NCI-H1105 (cell line): Measurements from ENCODE around the gene MATK.
"Not testable (repeated sequence)": the region's sequence is repeated elsewhere in the genome, so short reads cannot be mapped to it uniquely, and the experiment has no call there.

ENCODE experiments used
- DNase-seq: peaks from one replicate; lab custom pipeline; 2025; lab: John Stamatoyannopoulos, UW

Gene MATK

DNA sequence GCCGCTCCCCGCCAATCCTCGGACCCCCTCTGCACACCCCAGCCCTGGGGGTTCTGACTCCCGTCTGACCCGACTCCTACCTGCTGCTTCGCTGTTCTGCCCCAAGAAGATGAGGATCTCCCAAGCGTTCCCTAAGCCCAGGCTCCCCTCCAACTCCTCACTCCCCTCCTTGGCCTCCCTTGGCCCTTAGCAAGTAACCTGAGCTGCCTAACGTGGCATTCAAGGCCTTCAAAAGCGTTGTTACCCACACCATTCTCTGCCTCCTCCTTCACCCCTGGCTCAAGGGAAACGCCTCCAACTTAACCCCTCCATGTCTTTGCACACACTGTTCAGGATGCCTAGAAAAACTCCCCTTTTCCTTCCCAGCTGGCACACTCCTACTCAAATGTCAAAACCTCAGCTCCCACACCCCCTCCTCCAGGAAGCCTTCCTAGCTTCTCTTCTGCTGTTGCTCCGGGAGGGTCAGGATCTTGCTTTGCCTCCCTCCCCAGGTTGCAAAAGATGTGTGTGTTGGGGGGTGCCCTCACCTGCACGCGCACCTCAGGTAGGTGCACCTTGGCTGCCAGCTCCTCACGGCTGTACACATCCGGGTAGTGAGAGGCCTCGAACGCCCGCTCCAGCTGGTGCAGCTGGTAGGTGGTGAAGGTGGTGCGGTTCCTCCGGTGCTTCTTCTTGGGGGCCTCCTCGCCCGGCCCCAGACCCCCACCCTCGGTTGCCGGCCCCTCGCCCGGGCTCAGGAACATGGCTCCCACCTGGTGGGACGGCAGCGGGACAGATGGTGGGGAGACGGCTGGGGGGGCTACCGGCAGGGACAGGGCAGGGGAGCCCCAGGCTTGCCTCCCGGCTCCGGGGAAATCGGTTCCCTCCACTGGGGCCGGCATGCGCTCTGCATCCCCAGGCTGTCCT, 14.9 kb downstream of the MATK start:
- DNase-seq: no peak

DNA sequence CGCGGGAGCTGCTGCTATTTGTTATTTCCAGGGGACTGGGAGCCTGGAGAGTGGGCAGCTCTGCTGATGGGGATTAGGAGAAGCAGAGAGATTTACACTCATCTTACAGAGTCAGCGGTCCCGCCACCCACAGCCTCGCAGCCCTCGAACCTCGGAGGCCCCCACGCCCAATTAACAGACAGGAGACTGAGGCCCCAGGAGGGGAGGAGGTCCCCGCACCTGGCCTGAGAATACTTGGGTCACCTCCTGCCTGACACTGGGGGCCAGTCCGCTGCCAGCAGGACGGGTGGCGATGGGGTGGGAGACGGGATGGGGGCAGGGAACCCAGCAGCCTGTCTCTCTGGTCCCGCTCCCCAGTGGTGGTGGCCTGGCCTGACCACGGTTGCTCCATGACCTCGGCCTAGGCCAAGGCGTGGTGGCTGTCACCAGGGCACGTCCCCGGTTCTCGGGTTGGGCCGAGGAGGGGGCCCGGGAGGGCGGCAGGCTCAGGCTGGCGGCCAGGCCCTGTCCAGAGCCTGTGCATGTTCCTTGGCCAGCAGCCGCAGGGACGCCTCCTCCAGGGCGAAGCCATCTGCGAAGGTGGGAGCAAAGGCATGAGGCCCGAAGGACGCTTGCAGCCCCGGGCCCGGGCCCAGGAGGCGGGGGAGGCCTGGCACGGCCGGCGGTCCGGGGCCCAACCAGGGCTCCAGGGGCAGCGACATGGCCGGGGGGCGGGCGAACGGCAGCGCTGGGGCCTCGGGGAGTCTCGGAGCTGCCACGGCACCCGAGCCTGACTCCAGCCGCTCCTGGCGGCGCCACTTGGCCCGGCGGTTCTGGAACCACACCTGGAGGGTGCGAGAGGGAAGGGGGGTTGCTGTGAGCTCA, 15.8 kb downstream of the MATK start:
- no peak for DNase-seq

DNA sequence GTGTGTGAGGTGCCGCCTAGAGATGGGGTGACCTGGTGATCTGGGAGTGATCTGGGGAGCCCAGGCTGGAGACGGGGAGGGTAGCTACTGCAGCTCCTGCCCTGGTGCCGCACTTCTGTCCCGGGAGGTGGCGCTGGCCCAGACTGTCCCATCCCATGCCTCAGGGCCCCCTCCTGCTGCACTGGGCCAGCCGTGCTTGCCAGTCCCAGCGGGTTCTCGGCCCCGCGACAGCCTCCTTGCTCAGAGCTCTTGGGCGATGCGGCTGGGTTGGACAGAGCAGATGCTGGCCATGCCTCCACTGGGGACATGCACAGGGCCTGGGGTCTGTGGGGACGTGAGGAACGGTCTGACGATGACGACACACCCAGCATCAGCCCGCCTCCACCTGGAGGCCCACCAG, 16.7 kb downstream of the MATK start:
- no peak for DNase-seq

DNA sequence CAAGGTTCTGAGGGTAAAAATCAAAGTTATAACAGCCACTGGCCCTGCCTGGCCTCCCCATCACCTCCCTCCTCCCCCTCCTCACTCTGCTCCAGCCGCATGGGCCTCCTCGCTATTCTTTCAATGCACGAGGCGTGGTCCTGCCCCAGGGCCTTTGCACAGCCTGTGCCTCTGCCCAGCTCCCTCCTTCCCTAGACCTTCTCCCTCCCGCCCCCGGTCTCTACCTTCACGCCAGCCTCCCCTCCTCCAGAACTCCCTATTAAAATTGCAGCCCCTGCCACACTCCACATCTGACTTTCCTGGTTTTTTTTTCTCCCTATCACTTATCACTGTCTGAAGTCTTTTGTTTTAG, 17.5 kb downstream of the MATK start:
- DNase-seq: no peak

DNA sequence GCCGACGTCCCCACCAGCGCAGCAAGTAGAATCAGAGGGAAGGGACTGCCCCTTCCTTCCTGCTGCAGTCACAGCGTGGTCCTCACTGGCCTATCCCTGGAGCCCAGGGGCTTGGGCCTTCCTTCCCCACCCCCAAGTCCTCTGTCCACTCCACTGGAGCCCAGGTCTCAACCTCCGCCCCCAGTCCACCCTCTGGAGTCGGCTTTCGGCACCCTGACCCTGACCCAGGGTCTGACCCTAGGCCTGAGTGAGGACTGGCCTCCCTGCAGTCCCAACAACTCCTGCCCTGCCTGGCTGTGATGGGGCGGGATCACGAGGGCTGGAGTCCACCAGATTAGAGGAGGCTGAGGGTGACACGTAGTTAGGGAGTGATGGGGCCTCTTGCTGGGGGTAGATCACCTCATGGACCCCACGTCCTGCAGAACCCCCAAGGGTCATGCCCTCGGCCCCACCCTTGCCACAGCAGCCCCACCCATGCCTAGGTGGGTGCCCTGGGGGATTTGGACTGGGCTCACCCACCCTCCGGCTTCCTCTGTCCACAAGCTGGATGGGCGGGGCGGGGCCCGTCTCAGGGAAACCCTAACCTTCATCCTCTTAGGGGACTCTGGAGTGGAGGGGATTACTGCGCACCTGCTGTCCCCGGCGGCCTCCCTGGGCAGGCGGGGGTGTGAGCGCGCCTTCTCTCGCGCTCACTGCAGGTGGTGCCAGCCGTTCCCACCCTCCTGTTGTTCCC, 18.0 kb downstream of the MATK start:
- DNase-seq: no peak

DNA sequence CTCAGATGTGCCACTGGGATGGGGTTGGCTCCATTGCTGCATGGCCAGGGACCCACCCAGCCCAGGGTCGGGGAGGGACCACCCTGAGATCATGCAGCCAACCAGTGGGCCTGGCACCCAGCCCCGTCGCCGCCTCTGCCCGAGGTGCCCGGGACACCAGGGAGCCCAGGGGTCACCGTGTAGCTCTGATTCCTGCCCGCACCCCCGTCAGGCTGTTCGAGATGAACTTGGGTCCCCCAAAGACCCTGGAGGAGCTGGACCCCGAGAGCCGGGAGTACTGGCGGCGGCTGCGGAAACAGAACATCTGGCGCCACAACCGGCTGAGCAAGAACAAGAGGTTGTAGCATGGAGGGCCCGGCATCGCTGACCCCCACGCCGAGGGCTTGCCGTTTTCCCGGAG, 19.1 kb downstream of the MATK start:
- DNase-seq: no peak

DNA sequence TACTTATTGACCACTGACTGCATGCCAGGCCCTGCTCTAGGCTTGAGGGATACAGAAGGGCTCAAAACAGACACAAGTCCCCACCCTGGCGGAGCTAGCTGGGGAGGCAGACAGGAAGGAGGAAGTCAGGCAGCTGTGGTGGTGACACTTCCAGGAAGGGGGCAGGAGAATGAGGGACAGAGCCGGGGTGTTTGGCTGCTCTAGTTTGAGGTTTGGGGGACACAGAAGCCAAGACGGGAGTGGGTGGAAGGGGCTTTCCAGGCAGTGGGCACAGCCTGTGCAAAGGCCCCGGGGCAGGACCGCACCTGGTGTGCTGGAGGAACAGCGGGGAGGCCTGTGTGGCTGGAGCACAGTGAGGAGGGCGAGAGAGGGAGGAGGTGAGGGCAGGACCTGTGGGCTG, 19.7 kb downstream of the MATK start:
- no peak for DNase-seq

DNA sequence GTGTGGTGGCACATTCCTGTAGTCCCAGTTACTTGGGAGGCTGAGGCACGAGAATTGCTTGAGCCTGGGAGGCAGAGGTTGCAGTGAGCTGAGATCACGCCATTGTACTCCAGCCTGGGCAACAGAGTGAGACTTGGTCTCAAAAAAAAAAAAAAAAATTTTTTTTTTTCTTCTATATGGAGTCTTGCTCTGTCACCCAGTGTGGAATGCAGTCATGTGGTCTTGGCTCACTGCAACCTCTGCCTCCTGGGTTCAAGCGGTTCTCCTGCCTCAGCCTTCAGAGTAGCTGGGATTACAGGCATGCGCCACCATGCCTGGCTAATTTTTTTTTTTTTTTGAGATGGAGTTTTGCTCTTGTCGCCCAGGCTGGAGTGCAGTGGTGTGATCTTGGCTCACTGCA, 20.4 kb downstream of the MATK start:
- not testable (repeated sequence) for DNase-seq

DNA sequence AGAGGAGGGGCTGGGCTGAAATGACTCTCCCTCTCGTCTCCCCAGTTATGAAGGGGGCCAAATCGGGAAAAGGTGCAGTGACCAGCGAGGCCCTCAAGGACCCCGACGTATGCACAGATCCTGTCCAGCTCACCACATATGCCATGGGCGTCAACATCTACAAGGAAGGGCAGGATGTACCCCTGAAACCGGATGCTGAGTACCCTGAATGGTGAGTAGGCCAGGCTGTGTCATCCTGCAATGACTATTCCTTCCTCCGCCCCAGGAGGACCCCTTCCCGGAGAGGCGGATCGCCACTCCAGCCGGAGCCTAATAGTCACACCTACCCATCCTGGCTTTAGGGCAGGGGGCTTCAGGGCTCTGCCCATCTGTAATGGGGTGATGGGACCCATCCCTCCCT, 21.1 kb downstream of the MATK start:
- DNase-seq: no peak

DNA sequence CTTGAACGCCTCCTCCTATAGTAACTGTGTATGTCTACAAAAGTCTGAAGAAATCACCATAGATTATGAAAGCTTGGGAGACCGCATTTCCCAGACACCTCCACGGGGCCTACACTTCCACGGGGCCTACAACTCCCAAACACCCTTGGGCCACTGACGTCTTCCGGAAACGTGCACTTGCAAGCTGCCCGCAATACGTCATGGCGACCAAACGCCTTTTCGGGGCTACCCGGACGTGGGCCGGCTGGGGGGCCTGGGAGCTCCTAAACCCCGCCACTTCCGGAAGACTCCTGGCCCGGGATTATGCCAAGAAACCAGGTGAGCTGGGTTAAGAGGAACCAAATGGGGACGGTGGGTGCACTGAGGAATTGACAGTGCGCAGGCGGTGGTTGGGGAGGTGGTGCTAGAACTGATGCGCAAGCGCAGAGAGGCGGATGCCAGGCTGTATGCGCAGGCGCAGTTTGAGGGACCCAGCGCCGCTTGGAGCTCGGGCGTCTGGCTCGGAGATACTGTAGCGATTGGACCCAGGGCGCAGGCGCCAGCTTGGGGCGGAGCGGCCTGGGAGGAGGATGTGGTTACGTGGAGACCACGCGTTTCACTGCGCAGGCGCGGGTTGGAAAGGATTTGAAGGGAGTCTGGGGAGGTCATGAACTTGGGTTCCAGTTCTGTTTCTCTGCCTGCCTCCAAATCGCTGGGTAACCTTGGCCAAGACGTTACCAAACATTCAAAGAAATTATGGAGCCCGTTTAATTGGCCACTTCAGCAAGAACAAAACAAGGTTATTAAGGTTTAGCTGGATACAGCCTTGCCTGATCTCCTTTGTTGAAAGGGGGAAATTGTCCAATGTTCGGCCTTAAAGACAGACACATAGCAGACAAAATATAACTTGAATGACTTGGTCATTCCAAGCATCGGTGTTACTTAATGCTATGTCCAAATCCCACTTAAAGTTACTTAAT, 23.4 kb downstream of the MATK start, which contains the start of gene MRPL54:
Gene MRPL54, plus strand, starts transcription at position 182 of the 959 bp plus-strand sequence. Its CDS starts 19 bp downstream, at position 201.
- DNase-seq: peak; percentile 97

DNA sequence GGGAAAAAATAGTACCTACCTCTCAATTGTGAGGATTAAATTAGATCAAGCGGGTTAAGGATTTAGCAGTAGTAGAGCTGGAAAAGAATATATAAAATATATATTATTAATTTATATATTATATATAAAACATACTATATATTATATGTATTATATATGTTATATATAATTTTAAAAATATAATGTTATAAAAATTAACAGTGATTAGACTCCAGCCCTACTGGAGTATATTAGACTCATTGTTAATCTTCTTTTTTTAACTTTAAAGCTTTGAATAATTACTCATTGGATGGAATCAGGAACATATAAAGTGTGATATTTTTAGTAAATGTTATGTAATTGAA, 24.1 kb downstream of the MATK start:
- no peak for DNase-seq

DNA sequence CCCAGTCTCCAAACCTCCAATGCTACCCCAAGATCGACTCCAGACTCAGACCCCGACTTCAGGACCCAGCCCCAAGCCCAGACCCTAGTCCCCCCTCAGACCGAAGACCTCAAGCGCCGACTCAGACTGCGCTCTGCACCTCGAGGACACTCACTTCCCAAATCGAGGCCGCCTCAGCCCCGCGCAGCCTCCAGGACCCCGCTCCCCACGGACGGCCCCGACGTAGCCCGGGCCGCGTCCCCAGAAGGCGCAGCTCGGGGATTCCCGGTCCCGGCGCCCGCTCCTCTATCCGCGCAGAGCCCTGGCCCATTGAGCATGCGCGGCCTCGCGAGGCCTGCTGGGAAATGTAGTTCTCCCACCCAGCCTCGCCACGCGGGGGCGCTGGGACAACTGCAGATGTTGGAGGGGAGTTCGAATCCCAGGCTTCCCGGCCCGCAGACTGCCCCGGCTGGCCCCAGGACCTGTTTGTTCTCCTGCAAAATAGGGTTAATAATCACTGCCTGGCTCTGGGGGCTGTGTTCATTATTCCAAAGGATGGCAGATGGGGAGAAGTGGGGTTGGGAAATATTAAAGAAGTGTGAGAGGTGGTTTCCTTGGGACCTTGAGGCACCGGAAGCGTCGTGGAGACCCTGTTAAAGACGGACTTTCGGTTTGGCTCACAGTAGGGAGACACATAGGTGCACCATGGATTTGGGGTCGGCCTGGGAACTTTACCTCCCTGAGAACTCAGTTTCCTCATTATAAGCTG, 24.6 kb downstream of the MATK start, which contains the start of gene APBA3:
Gene APBA3, minus strand, starts transcription at position 311 of the 748 bp plus-strand sequence. CDS start 1,428 bp downstream, outside the sequence.
- peak; percentile 83 for DNase-seq

DNA sequence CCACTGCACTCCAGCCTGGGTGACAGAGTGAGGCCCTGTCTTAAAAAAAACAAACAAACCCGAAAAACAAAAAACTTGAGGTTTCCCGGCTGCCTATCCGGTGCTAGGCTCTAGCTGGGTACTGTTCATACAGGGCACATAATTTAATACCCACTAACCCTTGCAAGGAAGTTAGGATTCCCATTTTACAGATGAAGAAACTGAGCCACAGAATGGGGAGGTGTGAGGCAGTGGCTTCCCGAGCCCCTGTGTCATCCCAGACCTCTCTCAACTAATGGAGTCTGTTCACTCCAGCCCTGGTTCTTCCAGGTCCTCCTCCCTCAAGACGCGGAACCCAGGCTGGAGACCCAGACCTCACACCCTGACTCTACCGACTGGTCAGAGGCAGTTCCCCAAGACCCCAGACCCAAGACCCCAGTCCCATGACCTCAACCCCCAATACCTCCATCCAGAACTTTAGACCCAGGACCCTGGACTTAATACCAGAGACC, 25.3 kb downstream of the MATK start:
- DNase-seq: no peak

DNA sequence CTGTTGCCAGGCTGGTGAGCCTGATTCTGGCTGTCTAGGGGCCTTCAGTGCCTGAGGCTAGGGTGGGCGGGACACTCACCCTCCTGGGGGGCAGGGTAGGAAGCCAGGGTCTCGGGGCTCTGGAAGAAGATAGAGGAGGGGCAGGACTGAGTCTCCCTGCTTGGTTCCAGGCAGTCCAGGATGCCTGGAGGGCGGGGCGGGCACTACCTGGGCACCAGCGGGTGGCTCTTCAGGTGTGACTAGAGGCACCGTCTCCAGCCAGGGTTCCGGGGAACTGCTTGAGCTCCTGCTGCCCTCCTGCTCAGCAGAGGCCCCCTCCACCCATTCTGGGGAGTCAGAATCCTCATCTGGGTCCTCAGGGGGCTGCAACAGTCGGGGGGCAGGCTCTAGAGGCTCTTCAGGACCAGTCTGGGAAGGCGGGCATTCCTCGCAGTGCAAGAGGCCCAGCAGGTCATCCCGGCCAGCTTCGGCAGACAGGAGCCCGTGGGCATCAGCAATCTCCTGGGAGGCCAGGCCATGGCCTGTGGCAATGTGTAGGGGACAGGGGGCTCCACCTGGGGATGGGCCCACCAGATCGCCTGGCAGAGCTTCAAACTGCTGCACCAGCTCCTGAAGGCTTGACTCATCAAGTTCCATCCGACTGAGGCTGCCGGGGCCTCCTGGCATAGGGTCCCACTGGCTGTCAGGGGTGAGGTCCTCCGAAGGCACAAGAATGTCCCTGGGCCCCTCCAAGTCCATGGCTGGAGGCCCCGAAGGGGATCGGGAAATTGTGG, 26.5 kb downstream of the MATK start:
- DNase-seq: no peak

DNA sequence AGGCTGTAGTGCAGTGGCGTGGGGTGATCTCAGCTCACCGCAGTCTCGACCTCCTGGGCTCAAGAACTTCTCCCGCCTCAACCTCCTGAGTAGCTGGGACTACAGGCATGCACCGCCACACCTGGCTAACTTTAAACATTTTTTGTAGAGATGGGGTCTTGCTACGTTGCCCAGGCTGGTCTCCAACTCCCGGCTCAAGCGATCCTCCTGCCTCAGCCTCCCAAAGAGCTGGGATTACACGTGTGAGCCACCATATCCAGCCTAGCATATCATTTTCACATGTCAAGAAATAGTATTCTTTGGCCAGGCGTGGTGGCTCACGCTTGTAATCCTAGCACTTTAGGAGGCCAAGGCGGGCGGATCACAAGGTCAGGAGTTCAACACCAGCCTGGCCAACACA, 27.9 kb downstream of the MATK start:
- not testable (repeated sequence) for DNase-seq

DNA sequence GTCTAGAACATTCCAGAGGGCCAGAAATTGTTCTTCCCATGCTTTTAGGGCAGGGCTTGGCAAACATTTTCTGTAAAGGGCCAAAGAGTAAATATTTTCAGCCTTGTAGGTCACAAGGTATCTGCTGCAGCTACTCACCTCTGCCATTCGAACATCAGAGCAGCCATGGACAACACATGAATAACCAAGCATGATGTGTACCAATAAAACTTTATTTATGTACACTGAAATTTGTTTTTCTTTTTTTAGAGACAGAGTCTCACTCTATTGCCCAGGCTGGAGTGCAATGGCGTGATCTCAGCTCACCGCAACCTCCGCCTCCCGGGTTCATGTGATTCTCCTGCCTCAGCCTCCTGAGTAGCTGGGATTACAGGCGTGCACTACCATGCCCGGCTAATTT, 28.5 kb downstream of the MATK start:
- DNase-seq: not testable (repeated sequence)

DNA sequence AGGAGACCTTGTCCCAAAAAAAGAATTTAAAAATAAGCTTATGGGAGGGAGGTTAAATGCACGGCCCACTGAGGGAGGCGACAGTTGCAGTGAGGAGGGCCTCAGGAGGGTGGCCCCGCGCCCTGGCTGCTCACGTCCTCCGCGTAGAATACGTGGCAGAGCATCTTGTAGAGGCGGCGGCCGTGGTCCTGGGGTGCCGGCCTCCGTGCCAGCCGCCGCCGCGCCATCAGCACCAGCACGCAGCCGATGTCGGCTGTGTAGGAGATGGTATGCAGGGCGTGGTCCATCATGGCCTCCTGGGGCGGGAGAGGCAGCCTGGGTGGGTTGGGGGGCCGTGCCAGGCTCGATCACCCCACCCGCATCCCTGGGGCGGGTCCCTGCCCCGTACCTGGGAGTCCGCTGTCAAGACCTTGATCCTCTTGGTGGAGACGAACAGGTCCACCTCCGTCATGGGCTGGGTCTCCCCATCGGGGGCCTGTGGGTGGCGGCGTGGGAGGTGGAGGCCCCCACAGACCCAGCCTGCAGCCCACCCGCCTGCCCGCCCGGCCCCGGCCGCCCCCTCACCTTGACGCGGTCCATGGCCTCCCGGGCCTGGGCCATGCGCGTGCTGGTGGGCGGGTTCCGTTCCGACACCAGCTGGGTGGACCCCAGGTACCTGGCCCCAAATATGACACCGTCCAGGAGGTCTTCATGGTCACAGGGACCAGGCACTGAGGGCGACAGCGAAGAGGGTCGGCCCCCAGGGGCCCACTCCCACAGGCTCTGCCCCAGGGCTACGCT, 32.4 kb downstream of the MATK start:
- DNase-seq: no peak

DNA sequence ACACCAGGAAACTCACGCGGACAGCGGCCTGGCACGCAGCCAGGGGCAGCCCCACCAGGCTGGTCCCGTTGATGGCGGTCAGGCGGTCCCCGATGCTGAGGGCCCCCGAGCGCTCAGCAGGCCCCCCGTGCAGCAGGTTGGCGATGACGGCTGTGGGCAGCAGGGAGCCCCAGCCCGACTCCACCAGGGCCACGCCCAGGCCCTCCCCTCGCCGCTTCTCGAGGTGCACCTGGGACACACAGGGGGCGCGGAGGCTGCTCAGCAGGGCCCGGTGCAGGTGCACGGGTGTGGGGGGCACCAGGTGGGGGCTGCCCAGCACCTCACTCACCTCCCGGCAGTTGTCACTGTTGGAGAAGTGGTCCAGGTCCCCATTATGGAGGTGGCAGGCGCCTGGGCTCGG, 33.7 kb downstream of the MATK start:
- no peak for DNase-seq

DNA sequence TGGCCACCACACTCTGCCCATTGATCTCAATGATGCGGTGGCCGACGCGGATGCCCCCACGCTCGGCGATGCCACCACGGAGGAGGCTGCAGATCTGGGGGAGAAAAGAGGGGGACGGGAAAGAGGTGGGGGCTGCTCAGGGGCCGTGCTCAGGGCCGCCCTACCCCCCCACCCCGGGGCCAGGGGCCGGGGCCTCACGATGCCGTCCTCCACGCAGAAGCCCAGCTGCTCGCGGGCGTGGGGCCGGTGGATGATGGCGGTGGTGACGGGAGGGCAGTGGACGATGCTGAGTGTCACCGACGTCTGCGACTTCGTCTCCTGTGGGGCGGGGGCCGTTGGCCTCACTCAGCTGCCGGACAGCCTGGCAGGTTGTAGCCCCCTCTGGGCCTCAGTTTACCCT, 34.9 kb downstream of the MATK start:
- DNase-seq: no peak
